H1 (cell line): ENCODE measurements around the gene SLC12A2. TPM values are rescaled to one million over a fixed set of nuclear protein-coding genes. Genes with fewer than 3 reads are reported as not detected.
A peak's percentile ranks its signal among the peaks of the same experiment; 100 is the strongest.

Experiments
- CTCF ChIA-PET: fragments of 300-600 bp; sonication (Branson Sonifier 250); formaldehyde crosslinking; loops from one replicate; lab custom pipeline; 2021; ENCODE audit not compliant: partially characterized antibody; lab: Charles Lee
- POLR2A ChIA-PET: fragments of 300-600 bp; sonication (Branson Sonifier 250); formaldehyde crosslinking; loops from one replicate; lab custom pipeline; 2021; ENCODE audit warnings: inconsistent platforms; ENCODE audit not compliant: partially characterized antibody; lab: Charles Lee
- DNase-seq, 2 experiments: peaks; one replicate each; pipeline versions ENCODE4 v3.0.0 to v3.0.0-alpha.2; 2010 to 2022; ENCODE audit warnings: low spot score in 2 of 2, low read depth in 1 of 2, mixed read lengths in 1 of 2
- FAIRE-seq: peaks from 2 replicates; lab custom pipeline; 2011; peaks lifted over from hg19 to GRCh38; lab: Jason Lieb, UNC
- H2AFZ ChIP-seq: 2 replicates; pipeline ENCODE4 v1.8.1; 2012; ENCODE audit warnings: low read length, inconsistent platforms
- H2AK5ac ChIP-seq: 2 replicates; pipeline ENCODE4 v1.6.1; 2013; ENCODE audit warnings: low read depth, low read length
- H2BK120ac ChIP-seq: replicated peaks from 2 replicates; pipeline ENCODE3; 2013; ENCODE audit warnings: low read depth, low read length, inconsistent platforms
- H2BK12ac ChIP-seq: 2 replicates; pipeline ENCODE4 v1.6.1; 2013; ENCODE audit warnings: low read depth, low read length
- H2BK15ac ChIP-seq: 2 replicates; pipeline ENCODE4 v1.6.1; 2013; ENCODE audit warnings: low read length
- H2BK20ac ChIP-seq: 2 replicates; pipeline ENCODE4 v1.6.1; 2013; ENCODE audit warnings: low read length
- H2BK5ac ChIP-seq: 2 replicates; pipeline ENCODE4 v1.6.1; 2013; ENCODE audit warnings: low read depth, low read length
- H3K14ac ChIP-seq: 2 replicates; pipeline ENCODE4 v1.6.1; 2013; ENCODE audit warnings: inconsistent platforms; ENCODE audit not compliant: insufficient read length
- H3K18ac ChIP-seq: 2 replicates; pipeline ENCODE4 v1.6.1; 2013; ENCODE audit warnings: low read length; ENCODE audit errors: extremely low read depth
- H3K23ac ChIP-seq: 2 replicates; pipeline ENCODE4 v1.6.1; 2013; ENCODE audit warnings: inconsistent platforms; ENCODE audit not compliant: insufficient read length
- H3K23me2 ChIP-seq: 2 replicates; pipeline ENCODE4 v1.6.1; 2013; ENCODE audit warnings: low read depth, low read length
- H3K27ac ChIP-seq: 2 replicates; pipeline ENCODE4 v1.6.1; 2011; ENCODE audit warnings: low read depth, low read length, inconsistent platforms
- H3K27me3 ChIP-seq, 4 experiments: replicated peaks in 1 of 4; 1 replicate in 1 of 4; 2 replicates in 3 of 4; pipeline versions ENCODE4 v1.6.1 to v1.8.1; 2011 to 2013; ENCODE audit warnings: low read length in 3 of 4, mild to moderate bottlenecking in 3 of 4, inconsistent platforms in 2 of 4, mixed read lengths in 2 of 4, moderate library complexity in 1 of 4; ENCODE audit not compliant: control insufficient read depth in 3 of 4, insufficient read depth in 3 of 4; ENCODE audit errors: extremely low read depth in 1 of 4
- H3K36me3 ChIP-seq, 4 experiments: 2 replicates each; pipeline versions ENCODE4 v1.6.1 to v1.8.1; 2011 to 2013; ENCODE audit warnings: mild to moderate bottlenecking in 4 of 4, low read length in 3 of 4, moderate library complexity in 2 of 4, control low read depth in 1 of 4, inconsistent platforms in 1 of 4; ENCODE audit not compliant: insufficient read depth in 4 of 4, control insufficient read depth in 2 of 4
- H3K4ac ChIP-seq: replicated peaks from 2 replicates; pipeline ENCODE3; 2013; ENCODE audit warnings: low read length, low read depth, mixed read lengths, inconsistent platforms; ENCODE audit not compliant: insufficient read length
- H3K4me1 ChIP-seq, 4 experiments: replicated peaks in 1 of 4; 1 replicate in 1 of 4; 2 replicates in 3 of 4; pipeline versions ENCODE4 v1.6.1 to v1.8.1; 2011 to 2013; ENCODE audit warnings: low read length in 3 of 4, inconsistent platforms in 2 of 4, mixed read lengths in 1 of 4; ENCODE audit not compliant: insufficient read depth in 4 of 4, control insufficient read depth in 3 of 4
- H3K4me2 ChIP-seq, 2 experiments: 2 replicates each; pipeline versions ENCODE4 v1.6.1 to v1.8.1; 2011 to 2013; ENCODE audit warnings: low read depth in 2 of 2, low read length in 2 of 2, control low read depth in 1 of 2, inconsistent platforms in 1 of 2, mild to moderate bottlenecking in 1 of 2; ENCODE audit not compliant: insufficient read depth in 1 of 2
- H3K4me3 ChIP-seq, 4 experiments: fragments of 200-600, 300-600 bp in 1 of 4; sonication (generic), shearing (Covaris generic), sonication (Bioruptor Twin) in 1 of 4; 2 replicates each; pipeline versions ENCODE4 v1.5.1 to v1.8.1; 2011 to 2016; ENCODE audit warnings: low read length in 4 of 4, low read depth in 3 of 4, control low read depth in 2 of 4, inconsistent platforms in 2 of 4, mild to moderate bottlenecking in 2 of 4, mixed read lengths in 1 of 4, moderate library complexity in 1 of 4; ENCODE audit not compliant: insufficient read depth in 2 of 4; ENCODE audit errors: extremely low read depth in 1 of 4
- H3K56ac ChIP-seq: replicated peaks from 2 replicates; pipeline ENCODE3; 2013; ENCODE audit warnings: low read depth, mild to moderate bottlenecking, mixed read lengths, low read length, inconsistent platforms; ENCODE audit not compliant: insufficient read length
- H3K79me1 ChIP-seq: 2 replicates; pipeline ENCODE4 v1.6.1; 2013; ENCODE audit warnings: low read depth, low read length, control low read depth
- H3K79me2 ChIP-seq, 2 experiments: 2 replicates each; pipeline versions ENCODE4 v1.6.1 to v1.8.1; 2012 to 2013; ENCODE audit warnings: low read length in 2 of 2, mild to moderate bottlenecking in 2 of 2, inconsistent platforms in 1 of 2; ENCODE audit not compliant: insufficient read depth in 2 of 2, control insufficient read depth in 1 of 2
- H3K9ac ChIP-seq, 4 experiments: replicated peaks in 1 of 4; 1 replicate in 1 of 4; 2 replicates in 3 of 4; pipeline versions ENCODE4 v1.6.1 to v1.8.1; 2011 to 2013; ENCODE audit warnings: low read depth in 3 of 4, low read length in 3 of 4, control low read depth in 2 of 4, mild to moderate bottlenecking in 2 of 4, moderate library complexity in 2 of 4, inconsistent platforms in 1 of 4; ENCODE audit errors: extremely low read depth in 1 of 4
- H3K9me3 ChIP-seq, 2 experiments: 2 replicates each; pipeline versions ENCODE4 v1.6.1 to v1.8.1; 2012 to 2013; ENCODE audit warnings: mild to moderate bottlenecking in 2 of 2, moderate library complexity in 2 of 2, control low read depth in 1 of 2, inconsistent platforms in 1 of 2, low read depth in 1 of 2, low read length in 1 of 2, mixed read lengths in 1 of 2; ENCODE audit not compliant: insufficient read depth in 2 of 2
- H4K20me1 ChIP-seq, 2 experiments: replicated peaks in 1 of 2; 2 replicates each; pipeline versions ENCODE3 to v1.8.1; 2011 to 2013; ENCODE audit warnings: inconsistent platforms in 2 of 2, low read length in 2 of 2, mild to moderate bottlenecking in 1 of 2; ENCODE audit not compliant: insufficient read depth in 2 of 2, control insufficient read depth in 1 of 2
- H4K5ac ChIP-seq: 2 replicates; pipeline ENCODE4 v1.6.1; 2013; ENCODE audit warnings: low read length, low read depth, mixed read lengths, inconsistent platforms; ENCODE audit not compliant: insufficient read length
- H4K8ac ChIP-seq: 2 replicates; pipeline ENCODE4 v1.8.0; 2013; ENCODE audit warnings: mild to moderate bottlenecking, moderate library complexity, low read length, inconsistent platforms; ENCODE audit not compliant: insufficient read depth; ENCODE audit errors: extremely low read depth
- H4K91ac ChIP-seq: replicated peaks from 2 replicates; pipeline ENCODE3; 2013; ENCODE audit warnings: low read length, mixed read lengths, inconsistent platforms; ENCODE audit not compliant: insufficient read length
- ASH2L ChIP-seq: fragments of 200-600, 300-600 bp; sonication (generic); IDR thresholded peaks from one replicate; pipeline ENCODE4 v1.7.1; 2017; ENCODE audit warnings: low read length
- ATF3 ChIP-seq: IDR thresholded peaks from 2 replicates; pipeline ENCODE4 v1.6.1; 2011; ENCODE audit warnings: low read depth, mild to moderate bottlenecking, low read length; ENCODE audit not compliant: insufficient read depth
- CBX8 ChIP-seq: fragments of 300-800, 300-1000 bp; sonication (generic); IDR thresholded peaks from 2 replicates; pipeline ENCODE4 v1.7.1; 2016; ENCODE audit warnings: low read depth, low read length, borderline replicate concordance
- E2F6 ChIP-seq: IDR thresholded peaks from 2 replicates; pipeline ENCODE4 v1.6.1; 2012; ENCODE audit warnings: inconsistent platforms
- GABPA ChIP-seq: IDR thresholded peaks from 2 replicates; pipeline ENCODE4 v1.6.1; 2011; ENCODE audit warnings: mild to moderate bottlenecking, low read length, moderate library complexity, borderline replicate concordance; ENCODE audit not compliant: insufficient read depth
- HDAC2 ChIP-seq, 2 experiments: fragments of 300-600 bp in 1 of 2; sonication (generic) in 1 of 2; IDR thresholded peaks; 2 replicates each; pipeline ENCODE4 v1.6.1; 2011 to 2012; ENCODE audit warnings: low read depth in 2 of 2, low read length in 2 of 2, mild to moderate bottlenecking in 2 of 2, moderate library complexity in 2 of 2, borderline replicate concordance in 1 of 2, inconsistent platforms in 1 of 2
- JUND ChIP-seq: IDR thresholded peaks from 2 replicates; pipeline ENCODE4 v1.6.1; 2011; ENCODE audit warnings: mild to moderate bottlenecking, improper control_type of control experiment, low read length
- RNF2 ChIP-seq: fragments of 200-900, 300-1000 bp; sonication (generic); IDR thresholded peaks from 2 replicates; pipeline ENCODE4 v1.7.1; 2016; ENCODE audit warnings: borderline replicate concordance, low read depth, mild to moderate bottlenecking, antibody characterized with exemption, low read length; ENCODE audit not compliant: poor library complexity, severe bottlenecking; ENCODE audit errors: missing control alignments
- SP1 ChIP-seq: IDR thresholded peaks from 2 replicates; pipeline ENCODE4 v1.6.1; 2011; ENCODE audit warnings: low read depth, low read length
- SP2 ChIP-seq: IDR thresholded peaks from 2 replicates; pipeline ENCODE4 v1.6.1; 2012; ENCODE audit warnings: mild to moderate bottlenecking, low read length, inconsistent platforms
- SP4 ChIP-seq: IDR thresholded peaks from 2 replicates; pipeline ENCODE4 v1.6.1; 2012; ENCODE audit warnings: low read length, inconsistent platforms
- WGBS, 2 experiments: shearing (Covaris generic) in 1 of 2; methylation state at CpG; one replicate each; pipeline versions ENCODE4 v1.1.6 to v1.1.7; 2013 to 2015; ENCODE audit warnings: low lambda C conversion rate in 2 of 2, mixed read lengths in 2 of 2, inconsistent platforms in 1 of 2, low coverage in 1 of 2, missing lambda C conversion rate in 1 of 2; ENCODE audit not compliant: insufficient replicate concordance in 2 of 2, insufficient coverage in 1 of 2, insufficient read length in 1 of 2; ENCODE audit errors: extremely low coverage in 1 of 2, missing lambda C conversion rate in 1 of 2; 5-methylcytosine and 5-hydroxymethylcytosine counted together
- polyA plus RNA-seq, 7 experiments: library from polyadenylated mRNA; depleted of rRNA in 3 of 7; stranded (reverse) in 5 of 7; unstranded in 2 of 7; fragments of >200 nt in 5 of 7; fragments of 200-250 nt in 2 of 7; gene quantifications; 1 replicate in 5 of 7; 2 replicates in 1 of 7; 4 replicates in 1 of 7; pipeline versions ENCODE4 v1.2.1 to v1.2.3, GENCODE V29; 2011 to 2013; ENCODE audit warnings: missing spikeins in 2 of 7, mixed read lengths in 2 of 7
- total RNA-seq: library from RNA; stranded (reverse); fragmentation: NEBNext Ultra II Directional; extraction: Animal tissue kit (Norgen Biotek cat#: 25700); gene quantifications from 2 replicates; pipeline ENCODE4 v1.2.1, GENCODE V29; 2021

Gene SLC12A2
- total and polyA plus RNA-seq, 2 of the 8 experiments (the other 6 are each of a cell fraction or from before 2014, with no cell fraction given), result 2.6 to 16.2 TPM

- H2BK12ac ChIP-seq, result no peak overlapping the region
- no peak overlapping the region for H3K4ac ChIP-seq
- H3K18ac ChIP-seq, result peak overlapping the region; percentile 15; the same call in 1 of the 2 replicates
- no peak overlapping the region; the same call in 1 of the 2 replicates for H2BK5ac ChIP-seq
- H3K9me3 ChIP-seq, result no peaks in the 10 kb centered on the region
- H3K27me3 ChIP-seq, result peaks cover 0 to 16% (median 9%) of the 10 kb centered on the region in 4 experiments; a peak in 4 of 7 replicates
- H3K56ac ChIP-seq, result no peak overlapping the region
- H2BK120ac ChIP-seq, result no peak overlapping the region
- H3K79me2 ChIP-seq, result peaks cover 0 to 11% of the 10 kb centered on the region in 2 experiments; a peak in 2 of 4 replicates
- H3K4me2 ChIP-seq, result peak overlapping the region; percentile 97 to 99
- CTCF ChIA-PET, result interaction anchor here (0.7 to 1.1 kb wide), 2 partner anchors 12 to 206 kb away, joined by 3 read pairs; no protein-coding TSS in a partner anchor
- peak overlapping the region in 3 of 4 experiments; percentile 51 to 59 (median 58); a peak in 5 of 7 replicates for H3K9ac ChIP-seq
- no peak overlapping the region for H3K23ac ChIP-seq
- H4K5ac ChIP-seq, result peak overlapping the region; percentile 1
- 7% methylated on average over 25 of the region's 25 CpGs; no CpG with 5 or more reads in 1 of the 2 experiments for WGBS, 2 experiments
- H3K27ac ChIP-seq, result no peak overlapping the region
- H4K91ac ChIP-seq, result no peak overlapping the region
- FAIRE-seq (no peak), DNase-seq (no peak)
- peak overlapping the region; percentile 57 to 87 (median 71) for H3K4me3 ChIP-seq
- no peaks in the 10 kb centered on the region for H3K36me3 ChIP-seq
- H4K8ac ChIP-seq, result peak overlapping the region; percentile 77; the same call in 1 of the 2 replicates
- H2AK5ac ChIP-seq, result no peak overlapping the region
- peak overlapping the region; percentile 92 for H2AFZ ChIP-seq
- H4K20me1 ChIP-seq, result peaks cover 8 to 15% of the 10 kb centered on the region in 2 experiments
- no peak overlapping the region for H2BK20ac ChIP-seq
- H3K23me2 ChIP-seq, result peaks cover 10% of the 10 kb centered on the region
- H3K4me1 ChIP-seq, result peaks cover 2 to 11% (median 3%) of the 10 kb centered on the region in 4 experiments; a peak in 6 of 7 replicates
- H2BK15ac ChIP-seq, result no peak overlapping the region
- 0 out of 2 replicates have a peak, but pooled peaks cover 2% of the 10 kb centered on the region for H3K79me1 ChIP-seq
- POLR2A ChIA-PET, result no interaction called here
- no peak overlapping the region for H3K14ac ChIP-seq
- TF ChIP-seq HDAC2 (IDR thresholded peaks at IDR 0.05; ENCODE audit: borderline replicate concordance in 1 of 2, low read depth in 2 of 2, low read length in 2 of 2) (no peak), CBX8 (no peak), SP1 (no peak), JUND (no peak), GABPA (peak; percentile 60; the same call in 1 of the 2 replicates), SP2 (no peak), ATF3 (no peak), E2F6 (no peak), RNF2 (no peak), ASH2L (peak; percentile 70), SP4 (peak; percentile 56; the same call in 1 of the 2 replicates)
Measured at GRCh38 chr5:128082551-128083032, 974 bp upstream of the SLC12A2 start.
